Coronary artery (tissue), 2 donors: Measurements from ENCODE around the gene PPP3CB.

Source experiments
- DNase-seq: peaks from one replicate; pipeline ENCODE4 v3.0.0-alpha.2; 2017; ENCODE audit warnings: low spot score
- H3K27ac ChIP-seq, 2 donors: fragments of 200-600 bp; sonication (generic); one replicate each; pipeline ENCODE4 v1.5.1; 2016 to 2019
- H3K4me3 ChIP-seq: fragments of 200-600 bp; sonication (generic); 2 replicates; pipeline ENCODE4 v1.5.1; 2016; ENCODE audit warnings: mild to moderate bottlenecking, moderate library complexity
- CTCF ChIP-seq: fragments of 200-600 bp; sonication (generic); IDR thresholded peaks from one replicate; pipeline ENCODE4 v1.5.1; 2019; ENCODE audit warnings: antibody characterized with exemption

Gene PPP3CB

DNA sequence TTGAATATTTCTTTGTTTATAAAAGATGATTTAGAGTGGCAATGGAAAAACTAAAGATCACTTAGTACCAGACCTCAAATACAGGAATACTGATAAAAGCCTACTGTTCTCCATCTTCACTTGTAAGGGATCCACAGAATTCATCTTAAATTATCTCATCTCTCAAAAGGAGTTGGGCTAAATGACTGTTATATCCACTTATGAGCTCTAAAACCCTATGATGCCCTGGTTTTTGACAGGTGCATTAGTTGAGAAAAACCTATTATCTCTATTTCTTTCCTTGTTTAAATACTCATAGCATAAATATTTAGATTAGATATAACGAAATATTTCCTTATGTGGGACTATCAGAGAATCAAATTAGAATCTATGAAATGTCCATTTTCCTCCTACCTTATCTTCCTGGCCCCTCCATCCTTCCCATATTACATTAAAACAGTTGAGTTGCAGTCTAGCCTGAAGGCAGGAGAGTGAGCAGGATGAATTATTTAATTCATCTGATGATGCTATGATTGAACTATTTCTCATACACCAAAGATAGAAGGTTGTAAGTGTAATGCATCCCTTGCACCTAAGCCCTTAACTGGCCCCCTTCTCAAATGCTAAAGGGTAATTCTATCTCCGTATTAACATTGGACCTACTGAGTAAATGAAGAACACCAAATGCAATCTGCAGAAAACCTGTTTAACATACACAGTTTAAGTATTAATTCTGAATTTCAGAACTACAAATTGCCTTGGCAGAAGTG lies 29.7 kb downstream of the PPP3CB start:
- no peak for DNase-seq
- Histone ChIP-seq H3K4me3 (no peak overlapping the region), H3K27ac (no peak overlapping the region)
- TF ChIP-seq CTCF: no peak

- no peak for TF ChIP-seq CTCF
- no peak for DNase-seq
- Histone ChIP-seq H3K27ac (no peak overlapping the region), H3K4me3 (no peak overlapping the region)
These were observed 34.9 kb downstream of the PPP3CB start for GRCh38 chr10:73460897-73461296.

GRCh38 chr10:73459683-73460314 lies 36.0 kb downstream of the PPP3CB start:
- no peak for TF ChIP-seq CTCF
- DNase-seq: no peak
- no peak overlapping the region for H3K4me3 ChIP-seq
- H3K27ac ChIP-seq: no peak overlapping the region

GRCh38 chr10:73456187-73456890 lies 39.5 kb downstream of the PPP3CB start:
- H3K27ac ChIP-seq: no peak overlapping the region
- no peak overlapping the region for H3K4me3 ChIP-seq
- TF ChIP-seq CTCF: no peak
- no peak for DNase-seq

- no peak for TF ChIP-seq CTCF
- Histone ChIP-seq H3K4me3 (no peak overlapping the region), H3K27ac (peak overlapping the region in 1 of 2 donors; percentile 21)
- no peak for DNase-seq
These were observed 46.7 kb downstream of the PPP3CB start for GRCh38 chr10:73449113-73449512.

DNA sequence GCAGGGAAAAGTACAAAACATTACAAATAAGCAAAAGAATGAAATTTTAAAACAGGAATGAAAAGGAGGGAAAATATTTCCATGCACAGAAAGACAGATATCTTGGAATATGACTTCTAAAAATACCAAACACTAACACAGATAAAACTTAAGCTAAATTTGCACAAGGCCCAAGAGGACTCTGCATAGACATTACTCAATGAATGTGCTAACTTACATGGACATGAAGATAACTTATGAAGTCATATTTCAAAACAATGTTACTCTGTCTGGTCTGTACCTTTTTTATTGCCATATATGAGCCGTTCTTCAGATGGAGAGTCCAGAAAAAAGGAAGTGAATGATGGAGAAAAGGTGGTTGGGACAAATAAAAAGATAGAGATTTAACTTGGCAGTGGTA lies 47.4 kb downstream of the PPP3CB start:
- Histone ChIP-seq H3K27ac (peak overlapping the region in 1 of 2 donors; percentile 21), H3K4me3 (no peak overlapping the region)
- TF ChIP-seq CTCF: no peak
- no peak for DNase-seq
